Measurements from ENCODE around the gene LAD1.

The LAD1 gene

GRCh38 chr1:201361652-201362504 lies 37.2 kb downstream of the LAD1 start:
- DNase-seq: no peak

GRCh38 chr1:201360901-201361651 lies 38.0 kb downstream of the LAD1 start:
- no peak for DNase-seq

GRCh38 chr1:201360486-201360885 lies 38.6 kb downstream of the LAD1 start:
- DNase-seq: no peak

- no peak for DNase-seq
Measured at GRCh38 chr1:201359873-201360210, 39.3 kb downstream of the LAD1 start.

GRCh38 chr1:201359031-201359872 lies 39.9 kb downstream of the LAD1 start:
- DNase-seq: no peak

DNA sequence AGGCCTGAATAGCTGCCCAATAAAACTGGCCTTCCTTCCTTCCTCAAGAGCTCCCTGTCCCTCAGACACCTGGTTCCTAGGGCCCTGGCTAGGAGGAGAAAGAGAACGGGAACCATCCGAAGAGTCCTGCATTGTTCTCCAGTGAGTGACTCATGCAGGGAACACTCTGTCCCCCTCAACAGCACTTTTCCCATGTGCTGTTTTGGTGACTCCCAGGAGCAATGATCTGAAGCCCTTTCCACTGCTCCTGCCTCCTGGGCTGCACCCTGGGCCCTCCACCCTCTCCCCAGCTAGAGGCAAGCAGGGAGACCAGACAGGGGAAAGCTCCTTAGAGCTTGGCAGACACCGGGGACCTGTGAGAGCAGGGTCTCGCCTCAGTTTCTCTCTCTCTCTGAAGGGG lies 40.5 kb downstream of the LAD1 start:
- no peak for DNase-seq

DNA sequence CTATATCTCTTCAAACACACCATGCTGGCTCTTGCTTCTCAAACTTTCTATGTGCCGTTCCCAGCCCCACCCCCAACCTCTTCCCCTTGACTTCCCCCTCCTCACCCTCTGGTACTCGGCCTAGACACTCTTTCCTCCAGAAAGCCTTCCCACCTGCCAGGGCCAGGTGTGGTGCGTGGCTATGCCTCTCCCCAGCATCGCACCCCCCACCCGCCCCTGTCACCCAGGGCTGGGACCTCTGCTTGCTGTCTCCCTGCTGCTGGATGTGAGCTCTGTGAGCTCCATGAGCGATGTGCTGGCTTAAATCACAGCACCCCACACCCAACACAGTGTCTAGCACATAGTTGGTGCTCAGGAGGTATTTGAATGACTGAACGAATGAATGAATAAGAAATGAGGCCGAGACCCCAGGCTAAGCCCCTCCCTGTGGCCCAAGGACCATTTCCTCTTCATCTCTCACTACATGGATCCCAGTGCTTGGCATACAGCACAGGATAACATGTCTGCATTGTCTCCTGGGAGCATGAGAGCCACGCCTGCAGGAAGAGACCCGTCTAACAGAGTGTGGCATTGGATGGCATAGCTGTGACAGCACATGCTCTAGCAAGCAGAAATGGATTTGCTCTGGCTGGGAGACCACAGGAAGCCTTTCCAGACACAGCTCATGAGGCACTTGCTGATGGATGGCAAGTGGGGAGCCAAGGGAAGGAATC lies 41.3 kb downstream of the LAD1 start:
- no peak for DNase-seq

GRCh38 chr1:201357211-201357610 lies 41.9 kb downstream of the LAD1 start:
- no peak for DNase-seq

DNA sequence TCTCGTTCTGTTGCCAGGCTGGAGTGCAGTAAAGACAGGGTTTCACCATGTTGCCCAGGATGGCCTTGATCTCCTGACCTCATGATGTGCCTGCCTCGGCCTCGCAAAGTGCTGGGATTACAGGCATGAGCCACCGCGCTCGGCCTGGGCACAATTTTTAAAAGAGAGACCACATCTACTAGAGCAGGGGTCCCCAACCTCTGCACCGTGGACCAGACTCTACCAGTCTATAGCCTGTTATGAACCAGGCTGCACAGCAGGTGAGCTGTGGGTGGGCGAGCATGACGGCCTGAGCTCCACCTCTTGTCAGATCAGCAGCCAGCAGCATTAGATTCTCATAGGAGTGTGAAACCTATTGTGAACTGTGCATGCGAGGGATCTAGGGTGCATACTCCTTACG lies 42.4 kb downstream of the LAD1 start:
- DNase-seq: no peak

- no peak for DNase-seq
Measured at GRCh38 chr1:201356236-201356635, 42.9 kb downstream of the LAD1 start.

DNA sequence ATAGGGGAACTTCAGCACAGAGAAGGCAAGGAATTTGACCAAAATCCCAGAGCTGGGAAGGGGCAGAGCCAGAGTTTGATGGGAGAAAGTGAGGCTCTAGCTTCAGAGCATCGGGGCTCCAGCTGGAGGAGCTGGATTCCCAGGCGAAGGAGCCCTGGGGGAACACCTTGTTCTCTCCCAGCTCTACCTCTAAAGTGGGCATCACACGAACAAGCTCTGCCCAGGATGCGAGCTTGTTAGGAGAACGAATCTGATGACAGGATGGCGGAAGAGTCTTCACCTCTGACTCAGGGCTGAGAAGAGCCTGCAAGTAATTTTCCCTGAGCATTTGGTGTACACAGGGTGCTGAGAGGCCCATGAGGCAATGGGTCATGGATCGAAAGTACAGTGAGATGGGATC lies 43.7 kb downstream of the LAD1 start:
- DNase-seq: no peak

GRCh38 chr1:201354901-201355295 lies 44.2 kb downstream of the LAD1 start:
- DNase-seq: no peak

- no peak for DNase-seq
Measured at GRCh38 chr1:201354151-201354900, 44.8 kb downstream of the LAD1 start.

GRCh38 chr1:201353186-201353940 lies 45.8 kb downstream of the LAD1 start:
- no peak for DNase-seq

GRCh38 chr1:201351617-201352016 lies 47.5 kb downstream of the LAD1 start:
- no peak for DNase-seq

- DNase-seq: no peak
Measured at GRCh38 chr1:201350884-201351283, 48.2 kb downstream of the LAD1 start.

GRCh38 chr1:201350361-201350725 lies 48.8 kb downstream of the LAD1 start:
- no peak for DNase-seq

DNA sequence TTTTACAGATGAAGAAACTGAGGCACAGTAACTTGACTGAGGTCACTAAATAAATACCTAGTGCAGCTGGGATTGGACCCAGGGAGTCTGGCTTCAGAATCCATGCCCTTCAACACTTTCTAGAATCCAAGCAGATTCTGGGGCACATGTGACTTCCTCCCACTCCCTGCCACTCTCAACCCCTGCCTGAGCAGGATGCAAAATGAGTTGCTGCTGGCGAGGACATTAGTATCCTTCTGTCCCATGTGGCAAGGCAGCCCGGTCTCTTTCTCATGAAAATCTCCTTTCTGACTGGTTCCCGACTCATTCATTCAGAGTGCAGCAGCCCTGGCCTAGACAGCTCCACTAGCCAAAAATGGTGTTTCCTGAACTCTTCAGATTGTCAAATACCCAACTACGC lies 50.0 kb downstream of the LAD1 start:
- DNase-seq: no peak

DNA sequence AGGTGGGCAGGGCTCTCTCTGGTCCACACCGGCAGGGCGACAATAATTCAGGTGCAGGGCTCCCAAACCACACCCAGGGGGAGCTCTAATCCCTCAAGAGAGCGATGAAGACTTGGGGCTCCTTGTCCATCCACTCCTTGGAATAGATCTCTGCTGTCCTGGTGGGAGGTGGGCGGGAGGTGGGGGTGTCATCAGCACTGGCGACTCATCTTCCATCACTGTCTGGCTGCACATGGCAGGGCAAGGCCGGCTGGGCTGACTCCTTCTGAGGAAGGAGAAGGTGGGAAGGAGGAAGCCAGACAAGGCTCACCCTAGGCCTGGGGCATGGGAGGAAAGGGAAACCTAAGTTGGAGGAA lies 50.9 kb downstream of the LAD1 start:
- no peak for DNase-seq

DNA sequence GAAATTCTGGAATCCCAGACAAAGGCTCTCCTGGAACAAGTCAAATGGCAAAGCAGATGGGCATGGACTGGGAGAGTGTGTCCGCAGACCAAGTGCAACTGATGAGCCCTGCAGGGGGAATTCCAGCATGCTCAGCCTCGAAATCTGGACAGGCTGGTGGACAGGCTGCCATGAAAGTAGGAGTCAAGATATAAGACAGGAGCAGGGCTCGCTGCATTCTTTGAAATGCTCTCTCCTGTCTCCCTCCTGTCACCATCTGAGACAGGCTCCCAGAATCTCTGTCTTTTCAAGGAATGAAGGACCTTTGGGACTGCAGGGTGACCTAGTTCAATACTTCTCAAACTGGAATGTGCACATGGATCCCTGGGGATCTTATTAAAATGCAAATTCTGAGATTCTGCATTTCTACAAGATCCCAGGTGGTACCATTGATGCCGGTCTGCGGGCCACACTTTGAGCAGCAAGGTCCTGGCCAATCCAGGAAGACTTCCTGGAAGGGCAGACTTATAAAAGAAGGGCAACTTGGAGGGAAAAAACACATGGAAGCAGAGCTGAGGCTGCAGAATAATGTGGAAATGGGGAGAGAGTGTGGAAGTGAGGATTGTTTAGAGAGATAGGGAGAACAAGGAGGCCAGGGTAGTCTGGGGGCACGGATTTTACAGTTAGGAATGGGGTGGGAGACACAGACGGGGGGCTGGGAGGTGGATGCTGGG lies 51.5 kb downstream of the LAD1 start:
- DNase-seq: no peak

DNA sequence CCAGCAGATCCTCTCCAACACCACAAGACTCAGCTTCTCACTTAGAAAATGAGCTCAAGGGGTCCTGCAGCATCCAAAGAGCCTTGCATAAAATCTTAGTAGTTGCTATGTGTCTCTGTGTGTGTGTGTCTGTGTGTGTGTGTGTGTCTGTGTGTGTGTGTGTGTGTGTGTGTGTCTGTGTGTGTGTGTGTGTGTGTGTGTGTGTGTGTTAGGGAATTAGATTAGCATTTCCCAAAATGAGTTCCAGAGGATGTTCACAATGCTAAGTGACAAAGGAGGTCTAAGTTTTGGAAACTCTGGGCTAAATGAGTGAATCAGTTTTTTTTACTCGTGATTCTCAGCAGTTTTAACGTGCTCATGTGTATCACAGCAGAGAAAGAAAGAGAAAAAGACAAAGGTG lies 52.1 kb downstream of the LAD1 start:
- no peak for DNase-seq
